Astrocyte of the spinal cord (primary cell): ENCODE data around the gene RALGAPB.

Source experiments
- DNase-seq: peaks from one replicate; pipeline ENCODE4 v3.0.0; 2011; ENCODE audit warnings: low read depth, low spot score
- H3K4me3 ChIP-seq: 2 replicates; pipeline ENCODE4 v1.5.1; 2011; ENCODE audit warnings: low read depth, mild to moderate bottlenecking, low read length, moderate library complexity
- in situ Hi-C: cut with HindIII; loops from 2 replicates; pipeline ENCODE4 v1.10.0; 2017; ENCODE audit warnings: low sequenced_read_pairs
- TF ChIP-seq, protein P1 (sequence below): IDR thresholded peaks from 2 replicates; pipeline ENCODE4 v1.5.1; 2012; ENCODE audit warnings: low read depth, mild to moderate bottlenecking, low read length, inconsistent platforms

RALGAPB gene

DNA sequence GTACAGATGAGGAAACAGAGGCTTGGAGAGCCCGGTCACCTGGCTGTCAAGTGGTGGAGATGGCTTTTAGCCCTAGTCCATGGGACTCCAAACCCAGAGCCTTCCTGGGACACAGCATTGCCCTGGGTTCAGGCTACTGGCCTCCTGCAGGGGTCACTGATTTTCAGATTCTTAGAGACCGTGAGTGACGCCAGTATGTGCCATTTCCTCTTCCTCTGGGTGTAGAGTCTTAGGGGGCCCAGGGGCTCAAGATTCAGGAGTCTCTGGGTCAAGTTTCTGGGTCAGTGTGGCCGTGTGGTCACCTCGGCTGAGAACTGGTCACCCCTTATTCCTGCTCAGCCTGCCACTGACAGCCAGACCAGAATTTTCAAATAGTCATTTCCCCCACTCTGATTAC lies 129.5 kb downstream of the RALGAPB start:
- TF ChIP-seq, protein P1, sequence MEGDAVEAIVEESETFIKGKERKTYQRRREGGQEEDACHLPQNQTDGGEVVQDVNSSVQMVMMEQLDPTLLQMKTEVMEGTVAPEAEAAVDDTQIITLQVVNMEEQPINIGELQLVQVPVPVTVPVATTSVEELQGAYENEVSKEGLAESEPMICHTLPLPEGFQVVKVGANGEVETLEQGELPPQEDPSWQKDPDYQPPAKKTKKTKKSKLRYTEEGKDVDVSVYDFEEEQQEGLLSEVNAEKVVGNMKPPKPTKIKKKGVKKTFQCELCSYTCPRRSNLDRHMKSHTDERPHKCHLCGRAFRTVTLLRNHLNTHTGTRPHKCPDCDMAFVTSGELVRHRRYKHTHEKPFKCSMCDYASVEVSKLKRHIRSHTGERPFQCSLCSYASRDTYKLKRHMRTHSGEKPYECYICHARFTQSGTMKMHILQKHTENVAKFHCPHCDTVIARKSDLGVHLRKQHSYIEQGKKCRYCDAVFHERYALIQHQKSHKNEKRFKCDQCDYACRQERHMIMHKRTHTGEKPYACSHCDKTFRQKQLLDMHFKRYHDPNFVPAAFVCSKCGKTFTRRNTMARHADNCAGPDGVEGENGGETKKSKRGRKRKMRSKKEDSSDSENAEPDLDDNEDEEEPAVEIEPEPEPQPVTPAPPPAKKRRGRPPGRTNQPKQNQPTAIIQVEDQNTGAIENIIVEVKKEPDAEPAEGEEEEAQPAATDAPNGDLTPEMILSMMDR = no peak
- no peak for DNase-seq
- H3K4me3 ChIP-seq = no peak overlapping the region
- in situ Hi-C loops = no loop called here

DNA sequence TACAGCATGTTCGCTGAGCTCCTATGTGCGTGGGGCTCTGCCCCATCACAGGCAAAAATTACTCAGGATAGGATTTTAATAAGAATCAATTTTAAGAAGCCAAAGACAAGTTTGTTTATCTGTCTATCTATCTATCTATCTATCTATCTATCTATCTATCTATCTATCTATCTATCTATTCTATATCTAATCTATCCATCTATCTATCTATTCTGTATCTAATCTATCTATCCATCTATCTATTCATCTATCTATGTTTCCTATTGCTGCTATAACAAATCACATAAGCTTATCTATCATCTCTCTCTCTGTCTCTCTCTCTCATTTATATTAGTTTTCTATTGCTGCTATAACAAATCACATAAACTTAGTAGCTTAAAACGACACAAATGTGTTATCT lies 130.6 kb downstream of the RALGAPB start:
- TF ChIP-seq, protein P1 = no peak
- DNase-seq = no peak
- in situ Hi-C loops = no loop called here

DNA sequence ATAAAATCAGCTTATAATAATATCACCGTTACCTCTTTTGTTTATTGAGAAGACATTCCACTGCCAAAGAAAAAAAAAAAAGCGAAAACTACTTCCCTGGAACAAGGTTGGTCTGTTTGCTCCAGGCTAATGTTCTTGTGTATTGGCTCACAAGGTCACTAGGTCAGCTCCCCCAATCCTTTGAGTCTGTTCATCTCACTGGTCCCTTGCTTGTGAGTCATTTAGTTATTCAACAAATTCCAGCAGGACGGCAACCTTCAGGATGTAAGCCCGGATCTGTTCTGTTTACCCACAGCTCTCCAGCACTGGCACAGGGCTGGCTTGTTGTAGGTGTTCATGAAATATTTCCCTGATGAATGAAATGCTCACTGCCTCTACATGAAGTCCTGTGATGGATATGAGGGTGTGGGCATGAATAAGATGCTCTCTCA lies 132.2 kb downstream of the RALGAPB start:
- in situ Hi-C loops = no loop called here
- peak; percentile 30 for DNase-seq
- H3K4me3 ChIP-seq = no peak overlapping the region
- TF ChIP-seq, protein P1 = no peak

More for the DNA sequence above, 130.6 kb downstream of the RALGAPB start:
- H3K4me3 ChIP-seq = no peak overlapping the region

DNA sequence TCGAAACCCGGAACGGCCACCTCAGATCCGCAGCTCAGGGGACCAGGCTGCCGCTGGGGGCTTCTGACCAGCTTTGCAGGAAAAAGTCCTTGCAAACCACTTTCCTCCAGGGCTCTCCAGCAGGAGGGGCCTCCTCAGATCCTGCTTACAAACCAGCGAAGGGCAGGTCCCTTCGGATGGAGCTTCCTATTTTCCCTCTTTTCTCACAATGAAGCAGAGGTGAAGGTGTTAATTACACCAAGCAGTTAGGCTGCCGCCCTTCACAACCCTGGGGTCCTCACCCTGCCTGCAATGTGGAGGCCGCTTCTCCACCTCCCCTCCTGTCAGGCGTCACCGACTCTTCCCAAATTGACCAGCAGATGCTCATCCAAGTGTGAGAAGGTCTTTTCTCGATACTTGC lies 134.7 kb downstream of the RALGAPB start:
- in situ Hi-C loops = no loop called here
- H3K4me3 ChIP-seq = no peak overlapping the region
- no peak for DNase-seq
- TF ChIP-seq, protein P1 = no peak

DNA sequence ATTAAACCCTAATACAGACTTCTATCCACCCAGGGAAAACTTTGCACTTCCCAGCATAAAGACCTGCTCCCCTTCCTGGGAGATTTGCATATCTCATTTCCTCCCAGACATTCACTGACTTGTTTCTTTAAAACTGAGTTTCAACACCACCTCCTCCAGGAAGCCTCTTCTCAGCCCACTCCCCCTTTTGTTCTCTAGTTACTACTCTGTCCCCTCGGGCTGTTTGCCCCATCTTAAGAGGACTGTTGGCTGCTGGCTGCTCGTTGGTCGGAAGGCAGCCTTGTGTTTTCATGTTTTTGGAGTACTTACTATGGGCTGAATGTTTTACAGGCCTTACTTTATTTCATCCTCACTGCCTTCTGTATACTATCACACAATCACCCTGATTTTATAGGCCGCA lies 135.5 kb downstream of the RALGAPB start:
- TF ChIP-seq, protein P1 = no peak
- DNase-seq = no peak
- in situ Hi-C loops = no loop called here
- no peak overlapping the region for H3K4me3 ChIP-seq

DNA sequence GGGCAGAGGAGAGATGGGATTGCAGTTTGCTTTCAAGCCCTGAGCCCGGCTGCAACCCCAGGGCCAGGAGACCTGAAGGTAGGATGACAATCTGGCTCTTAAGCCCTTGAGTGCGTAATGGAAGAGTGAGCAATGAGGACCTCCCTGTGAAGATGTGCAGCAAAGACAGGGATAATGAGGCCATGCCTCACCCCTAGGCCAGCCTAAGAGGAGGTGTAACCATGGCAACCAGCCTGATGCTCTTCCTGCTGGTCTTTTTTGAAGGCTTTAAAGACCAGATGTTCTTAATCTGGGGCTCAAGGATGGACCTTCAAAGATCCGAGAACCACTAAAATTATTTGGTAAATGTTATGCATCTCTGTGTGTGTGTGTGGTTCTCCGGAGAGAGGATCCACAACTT lies 137.2 kb downstream of the RALGAPB start:
- in situ Hi-C loops = no loop called here
- no peak for DNase-seq
- H3K4me3 ChIP-seq = no peak overlapping the region
- TF ChIP-seq, protein P1 = no peak

DNA sequence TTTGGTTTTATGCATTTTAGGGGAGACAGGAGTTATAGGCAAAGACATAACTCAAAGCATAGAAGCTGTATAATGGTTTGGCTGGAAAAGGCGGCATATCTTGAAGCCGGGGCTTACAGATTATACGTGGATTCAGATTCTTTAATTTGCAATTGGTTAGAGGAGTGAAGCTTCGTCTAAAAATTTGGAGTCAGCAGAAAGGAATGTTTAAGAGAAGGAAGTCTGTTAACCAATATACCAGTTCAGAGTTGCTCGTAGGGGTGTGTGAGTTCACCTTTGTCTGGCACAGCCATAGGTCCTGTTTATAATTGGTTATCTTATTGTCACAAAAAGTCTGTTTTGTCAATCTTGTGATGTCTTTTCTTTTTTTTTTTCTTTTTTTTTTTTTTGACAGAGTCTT lies 137.9 kb downstream of the RALGAPB start:
- TF ChIP-seq, protein P1 = no peak
- in situ Hi-C loops = no loop called here
- H3K4me3 ChIP-seq = no peak overlapping the region
- no peak for DNase-seq
